HepG2 (cell line): ENCODE measurements around the gene CBX2. TPM values are rescaled to one million over a fixed set of nuclear protein-coding genes. Genes with fewer than 3 reads are reported as not detected.

ENCODE experiments used
- DMAP1 ChIP-seq: IDR thresholded peaks from 2 replicates; pipeline ENCODE4 v1.6.1; 2016
- ELF4 ChIP-seq: sonication (generic); formaldehyde crosslinking; IDR thresholded peaks from 2 replicates; pipeline ENCODE4 v1.5.0; 2020; ENCODE audit warnings: missing genetic modification reagents, mild to moderate bottlenecking, moderate library complexity, borderline replicate concordance
- EZH2 ChIP-seq: conservative IDR thresholded peaks from 2 replicates; pipeline ENCODE4 v1.6.1; 2012; ENCODE audit warnings: mild to moderate bottlenecking, low read depth, low read length, moderate library complexity
- KAT8 ChIP-seq: IDR thresholded peaks from 2 replicates; pipeline ENCODE4 v1.6.1; 2016; ENCODE audit warnings: missing genetic modification reagents, missing compliant biosample characterization
- MAZ ChIP-seq, 2 experiments: sonication (generic) in 1 of 2; formaldehyde crosslinking in 1 of 2; IDR thresholded peaks; 2 replicates each; pipeline versions ENCODE4 v1.5.0 to v1.6.1; 2012 to 2020; ENCODE audit warnings: low read depth in 2 of 2, mild to moderate bottlenecking in 2 of 2, borderline replicate concordance in 1 of 2, improper control_type of control experiment in 1 of 2, low read length in 1 of 2, missing genetic modification reagents in 1 of 2, moderate library complexity in 1 of 2
- MBNL3 ChIP-seq: fragments of 250-450 bp; sonication (Bioruptor Pico); conservative IDR thresholded peaks from 2 replicates; pipeline ENCODE4 v1.8.0; 2022; ENCODE audit warnings: mild to moderate bottlenecking, inconsistent platforms
- NKX3-1 ChIP-seq: sonication (generic); formaldehyde crosslinking; IDR thresholded peaks from 2 replicates; pipeline ENCODE4 v1.5.0; 2020; ENCODE audit warnings: missing genetic modification reagents
- PATZ1 ChIP-seq: sonication (generic); formaldehyde crosslinking; IDR thresholded peaks from 2 replicates; pipeline ENCODE4 v1.4.0; 2020; ENCODE audit warnings: missing genetic modification reagents
- PAX8 ChIP-seq: sonication (generic); formaldehyde crosslinking; IDR thresholded peaks from 2 replicates; pipeline ENCODE4 v1.8.0; 2022; ENCODE audit warnings: mild to moderate bottlenecking, missing genetic modification reagents, borderline replicate concordance
- PHF8 ChIP-seq: sonication (generic); formaldehyde crosslinking; IDR thresholded peaks from 2 replicates; pipeline ENCODE4 v1.5.0; 2020; ENCODE audit warnings: missing genetic modification reagents
- SAFB2 ChIP-seq: sonication (generic); formaldehyde crosslinking; IDR thresholded peaks from 2 replicates; pipeline ENCODE4 v1.5.1; 2020; ENCODE audit warnings: missing genetic modification reagents, low read depth, mild to moderate bottlenecking, borderline replicate concordance
- SCMH1 ChIP-seq: sonication (generic); formaldehyde crosslinking; IDR thresholded peaks from 2 replicates; pipeline ENCODE4 v1.9.0; 2021; ENCODE audit warnings: missing genetic modification reagents, mild to moderate bottlenecking, borderline replicate concordance
- TEAD3 ChIP-seq: optimal IDR thresholded peaks from 2 replicates; pipeline ENCODE3; 2016; ENCODE audit warnings: borderline replicate concordance
- ZBTB1 ChIP-seq: sonication (generic); formaldehyde crosslinking; IDR thresholded peaks from 2 replicates; pipeline ENCODE4 v1.4.0; 2020; ENCODE audit warnings: missing genetic modification reagents, borderline replicate concordance
- ZBTB8A ChIP-seq: sonication (generic); formaldehyde crosslinking; IDR thresholded peaks from 2 replicates; pipeline ENCODE4 v1.4.0; 2020; ENCODE audit warnings: mild to moderate bottlenecking, low read depth, missing genetic modification reagents, borderline replicate concordance
- ZFP82 ChIP-seq: sonication (generic); formaldehyde crosslinking; IDR thresholded peaks from 2 replicates; pipeline ENCODE4 v1.5.1; 2020; ENCODE audit warnings: mild to moderate bottlenecking, missing genetic modification reagents, borderline replicate concordance
- ZNF180 ChIP-seq: sonication (generic); formaldehyde crosslinking; IDR thresholded peaks from 2 replicates; pipeline ENCODE4 v1.4.0; 2020; ENCODE audit warnings: low read depth, missing genetic modification reagents, borderline replicate concordance
- ZNF234 ChIP-seq: sonication (generic); formaldehyde crosslinking; conservative IDR thresholded peaks from 2 replicates; pipeline ENCODE4 v1.5.1; 2020; ENCODE audit warnings: mild to moderate bottlenecking, missing genetic modification reagents
- ZNF274 ChIP-seq: sonication (generic); formaldehyde crosslinking; IDR thresholded peaks from 2 replicates; pipeline ENCODE4 v1.5.1; 2020; ENCODE audit warnings: mild to moderate bottlenecking, missing genetic modification reagents
- ZNF3 ChIP-seq: IDR thresholded peaks from 2 replicates; pipeline ENCODE4 v1.7.0; 2017; ENCODE audit warnings: inconsistent platforms
- ZNF564 ChIP-seq: sonication (generic); formaldehyde crosslinking; IDR thresholded peaks from 2 replicates; pipeline ENCODE4 v1.8.1; 2023; ENCODE audit warnings: mild to moderate bottlenecking, missing genetic modification reagents
- ZNF589 ChIP-seq: sonication (generic); formaldehyde crosslinking; conservative IDR thresholded peaks from 2 replicates; pipeline ENCODE4 v1.8.0; 2022; ENCODE audit warnings: mild to moderate bottlenecking, moderate library complexity, missing genetic modification reagents
- ZNF674 ChIP-seq: sonication (generic); formaldehyde crosslinking; IDR thresholded peaks from 2 replicates; pipeline ENCODE4 v1.5.0; 2020; ENCODE audit warnings: low read depth, mild to moderate bottlenecking, missing genetic modification reagents
- ZNF792 ChIP-seq: IDR thresholded peaks from 2 replicates; pipeline ENCODE4 v1.6.1; 2016
- ZNF850 ChIP-seq: sonication (generic); formaldehyde crosslinking; conservative IDR thresholded peaks from 2 replicates; pipeline ENCODE4 v1.9.0; 2021; ENCODE audit warnings: mild to moderate bottlenecking, missing genetic modification reagents
- ZXDC ChIP-seq: sonication (generic); formaldehyde crosslinking; IDR thresholded peaks from 2 replicates; pipeline ENCODE4 v1.5.0; 2020; ENCODE audit warnings: mild to moderate bottlenecking, missing genetic modification reagents
- polyA plus RNA-seq, 8 experiments: library from polyadenylated mRNA; depleted of rRNA in 3 of 8; stranded (reverse) in 7 of 8; unstranded in 1 of 8; fragments of >200 nt; fragmentation: Illumina TruSeq in 4 of 8; extraction: Trizol in 4 of 8; gene quantifications; 2 replicates each; pipeline versions ENCODE4 v1.2.1 to v1.2.3, GENCODE V29; 2011 to 2016; ENCODE audit warnings: low read depth in 4 of 8, missing spikeins in 1 of 8, mixed read lengths in 1 of 8; ENCODE audit not compliant: insufficient read depth in 1 of 8
- total RNA-seq, 5 experiments: library from RNA; depleted of rRNA; stranded (reverse); fragments of >200 nt; fragmentation: Illumina TruSeq; extraction: Trizol; gene quantifications; 2 replicates each; pipeline ENCODE4 v1.2.3, GENCODE V29; 2016; ENCODE audit warnings: low read depth in 1 of 5

The CBX2 gene
- total and polyA plus RNA-seq, 2 of the 13 experiments (the other 11 are each of a cell fraction or from before 2014, with no cell fraction given): 14.5 to 31.1 TPM

- no peak; the same call in 1 of the 2 replicates for TF ChIP-seq ZNF274 (CRISPR knock-in tag)
- TF ChIP-seq ZBTB8A: no peak
- no peak for TF ChIP-seq ZFP82 (CRISPR knock-in tag)
- no peak for TF ChIP-seq MAZ (IDR thresholded peaks at IDR 0.05; ENCODE audit: borderline replicate concordance, low read depth, low read length)
- no peak for TF ChIP-seq MAZ (CRISPR knock-in tag; IDR thresholded peaks at IDR 0.05; ENCODE audit: low read depth)
- TF ChIP-seq ZNF589: no peak; the same call in 1 of the 2 replicates
- no peak; the same call in 1 of the 2 replicates for TF ChIP-seq PHF8 (CRISPR knock-in tag)
- no peak for TF ChIP-seq ZNF792
- no peak for TF ChIP-seq PATZ1
- no peak for TF ChIP-seq MBNL3 (CRISPR knock-in tag)
- TF ChIP-seq ZNF234 (CRISPR knock-in tag): no peak
- TF ChIP-seq DMAP1 (CRISPR knock-in tag): no peak; the same call in 1 of the 2 replicates
- TF ChIP-seq ZNF3 (CRISPR knock-in tag): no peak
- TF ChIP-seq ZXDC (CRISPR knock-in tag): no peak
- TF ChIP-seq PAX8: no peak
- TF ChIP-seq NKX3-1: no peak
- TF ChIP-seq ZNF674 (CRISPR knock-in tag): no peak
- TF ChIP-seq ELF4: no peak
- TF ChIP-seq EZH2: 0 out of 2 replicates have a peak, but pooled peaks have one; percentile 24
- peak; percentile 90 for TF ChIP-seq TEAD3 (CRISPR knock-in tag)
- no peak for TF ChIP-seq ZNF850 (CRISPR knock-in tag)
- TF ChIP-seq ZNF180 (CRISPR knock-in tag): no peak
- TF ChIP-seq ZBTB1 (CRISPR knock-in tag): no peak
- TF ChIP-seq KAT8: peak; percentile 39
- peak; percentile 77; the same call in 1 of the 2 replicates for TF ChIP-seq SAFB2 (CRISPR knock-in tag)
- no peak for TF ChIP-seq ZNF564 (CRISPR knock-in tag)
- TF ChIP-seq SCMH1 (CRISPR knock-in tag): no peak
Measured at GRCh38 chr17:79808763-79809529, 31.0 kb downstream of the CBX2 start (continued).
